ENCODE data around the gene MYL7. TPM values are rescaled to one million over a fixed set of nuclear protein-coding genes. Genes with fewer than 3 reads are reported as not detected.

The MYL7 gene
- total RNA-seq (2012; rRNA removed): not detected in 2 replicates

- no peaks in the 10 kb centered on the region for H3K36me3 ChIP-seq (ENCODE audit: insufficient read depth, low read length)
- peaks cover 19% of the 10 kb centered on the region for H3K27me3 ChIP-seq (ENCODE audit: control insufficient read depth, insufficient read depth, low read length)
- no peaks in the 10 kb centered on the region for H3K9me3 ChIP-seq (replicated peaks; ENCODE audit: low read length)
- H3K4me3 ChIP-seq (ENCODE audit: low read length): no peak within 1 kb of the TSS
- no peak within 1 kb of the TSS for H3K9ac ChIP-seq (ENCODE audit: low read depth, low read length)
- H3K4me1 ChIP-seq (ENCODE audit: control insufficient read depth, insufficient read depth, low read length): peaks cover 6% of the 10 kb centered on the region
- no peak within 1 kb of the TSS for H3K4me2 ChIP-seq (ENCODE audit: low read length)
Observed at GRCh38 chr7:44141221-44141850, at the start of gene MYL7. MYL7 (minus strand) TSS chr7:44141332; CDS start chr7:44141305, 27 bp downstream.

GRCh38 chr7:44189993-44190872 is 49.1 kb upstream of the MYL7 start:
- Histone ChIP-seq H3K4me3 (ENCODE audit: low read length) (no peak overlapping the region), H3K36me3 (ENCODE audit: insufficient read depth, low read length) (no peaks in the 10 kb centered on the region), H3K9ac (ENCODE audit: low read depth, low read length) (no peak overlapping the region), H3K9me3 (replicated peaks; ENCODE audit: low read length) (no peaks in the 10 kb centered on the region), H3K4me2 (ENCODE audit: low read length) (no peak overlapping the region), H3K27me3 (ENCODE audit: control insufficient read depth, insufficient read depth, low read length) (peaks cover 27% of the 10 kb centered on the region), H3K4me1 (ENCODE audit: control insufficient read depth, insufficient read depth, low read length) (peaks cover 3% of the 10 kb centered on the region)

GRCh38 chr7:44189286-44189992 is 48.3 kb upstream of the MYL7 start, which contains the start of gene GCK:
GCK (minus strand) TSS chr7:44189439; CDS start chr7:44188953, 486 bp downstream.
- Histone ChIP-seq H3K4me2 (ENCODE audit: low read length) (no peak within 1 kb of the TSS), H3K36me3 (ENCODE audit: insufficient read depth, low read length) (no peaks in the 10 kb centered on the region), H3K4me1 (ENCODE audit: control insufficient read depth, insufficient read depth, low read length) (peaks cover 11% of the 10 kb centered on the region), H3K4me3 (ENCODE audit: low read length) (no peak within 1 kb of the TSS), H3K9me3 (replicated peaks; ENCODE audit: low read length) (no peaks in the 10 kb centered on the region), H3K27me3 (ENCODE audit: control insufficient read depth, insufficient read depth, low read length) (peaks cover 27% of the 10 kb centered on the region), H3K9ac (ENCODE audit: low read depth, low read length) (no peak within 1 kb of the TSS)

- Histone ChIP-seq H3K4me1 (ENCODE audit: control insufficient read depth, insufficient read depth, low read length) (peaks cover 17% of the 10 kb centered on the region), H3K9ac (ENCODE audit: low read depth, low read length) (no peak overlapping the region), H3K36me3 (ENCODE audit: insufficient read depth, low read length) (no peaks in the 10 kb centered on the region), H3K4me2 (ENCODE audit: low read length) (no peak overlapping the region), H3K4me3 (ENCODE audit: low read length) (no peak overlapping the region), H3K27me3 (ENCODE audit: control insufficient read depth, insufficient read depth, low read length) (peaks cover 27% of the 10 kb centered on the region), H3K9me3 (replicated peaks; ENCODE audit: low read length) (no peaks in the 10 kb centered on the region)
Observed at GRCh38 chr7:44188480-44189225, 47.5 kb upstream of the MYL7 start.

- Histone ChIP-seq H3K36me3 (ENCODE audit: insufficient read depth, low read length) (no peaks in the 10 kb centered on the region), H3K4me2 (ENCODE audit: low read length) (no peak overlapping the region), H3K9me3 (replicated peaks; ENCODE audit: low read length) (peaks cover 7% of the 10 kb centered on the region), H3K9ac (ENCODE audit: low read depth, low read length) (no peak overlapping the region), H3K4me3 (ENCODE audit: low read length) (no peak overlapping the region), H3K4me1 (ENCODE audit: control insufficient read depth, insufficient read depth, low read length) (peaks cover 17% of the 10 kb centered on the region), H3K27me3 (ENCODE audit: control insufficient read depth, insufficient read depth, low read length) (peaks cover 33% of the 10 kb centered on the region)
Observed at GRCh38 chr7:44187636-44188416, 46.7 kb upstream of the MYL7 start.

GRCh38 chr7:44186736-44187135 is 45.6 kb upstream of the MYL7 start:
- no peak overlapping the region for H3K9ac ChIP-seq (ENCODE audit: low read depth, low read length)
- H3K4me3 ChIP-seq (ENCODE audit: low read length): no peak overlapping the region
- H3K27me3 ChIP-seq (ENCODE audit: control insufficient read depth, insufficient read depth, low read length): peaks cover 31% of the 10 kb centered on the region

GRCh38 chr7:44185729-44186128 is 44.6 kb upstream of the MYL7 start:
- Histone ChIP-seq H3K9ac (ENCODE audit: low read depth, low read length) (no peak overlapping the region), H3K4me3 (ENCODE audit: low read length) (no peak overlapping the region), H3K9me3 (replicated peaks; ENCODE audit: low read length) (peaks cover 13% of the 10 kb centered on the region), H3K27me3 (ENCODE audit: control insufficient read depth, insufficient read depth, low read length) (peaks cover 34% of the 10 kb centered on the region), H3K36me3 (ENCODE audit: insufficient read depth, low read length) (no peaks in the 10 kb centered on the region), H3K4me2 (ENCODE audit: low read length) (no peak overlapping the region), H3K4me1 (ENCODE audit: control insufficient read depth, insufficient read depth, low read length) (peaks cover 17% of the 10 kb centered on the region)

More at GRCh38 chr7:44186736-44187135, 45.6 kb upstream of the MYL7 start:
- H3K9me3 ChIP-seq (replicated peaks; ENCODE audit: low read length): peaks cover 13% of the 10 kb centered on the region
- H3K4me2 ChIP-seq (ENCODE audit: low read length): no peak overlapping the region
- no peaks in the 10 kb centered on the region for H3K36me3 ChIP-seq (ENCODE audit: insufficient read depth, low read length)
- peaks cover 17% of the 10 kb centered on the region for H3K4me1 ChIP-seq (ENCODE audit: control insufficient read depth, insufficient read depth, low read length)

- Histone ChIP-seq H3K9ac (ENCODE audit: low read depth, low read length) (no peak overlapping the region), H3K27me3 (ENCODE audit: control insufficient read depth, insufficient read depth, low read length) (peaks cover 29% of the 10 kb centered on the region), H3K4me2 (ENCODE audit: low read length) (peak overlapping the region; percentile 60), H3K4me3 (ENCODE audit: low read length) (no peak overlapping the region), H3K9me3 (replicated peaks; ENCODE audit: low read length) (peaks cover 13% of the 10 kb centered on the region), H3K36me3 (ENCODE audit: insufficient read depth, low read length) (no peaks in the 10 kb centered on the region), H3K4me1 (ENCODE audit: control insufficient read depth, insufficient read depth, low read length) (peaks cover 17% of the 10 kb centered on the region)
Observed at GRCh38 chr7:44184873-44185446, 43.8 kb upstream of the MYL7 start.

GRCh38 chr7:44184206-44184872 is 43.2 kb upstream of the MYL7 start:
- H3K36me3 ChIP-seq (ENCODE audit: insufficient read depth, low read length): no peaks in the 10 kb centered on the region
- H3K4me1 ChIP-seq (ENCODE audit: control insufficient read depth, insufficient read depth, low read length): peaks cover 17% of the 10 kb centered on the region
- H3K9me3 ChIP-seq (replicated peaks; ENCODE audit: low read length): peaks cover 13% of the 10 kb centered on the region
- no peak overlapping the region for H3K4me3 ChIP-seq (ENCODE audit: low read length)
- peaks cover 31% of the 10 kb centered on the region for H3K27me3 ChIP-seq (ENCODE audit: control insufficient read depth, insufficient read depth, low read length)
- H3K9ac ChIP-seq (ENCODE audit: low read depth, low read length): no peak overlapping the region
- H3K4me2 ChIP-seq (ENCODE audit: low read length): peak overlapping the region; percentile 60

- H3K36me3 ChIP-seq (ENCODE audit: insufficient read depth, low read length): no peaks in the 10 kb centered on the region
- H3K9ac ChIP-seq (ENCODE audit: low read depth, low read length): no peak overlapping the region
- peaks cover 13% of the 10 kb centered on the region for H3K9me3 ChIP-seq (replicated peaks; ENCODE audit: low read length)
- H3K27me3 ChIP-seq (ENCODE audit: control insufficient read depth, insufficient read depth, low read length): peaks cover 30% of the 10 kb centered on the region
- peaks cover 17% of the 10 kb centered on the region for H3K4me1 ChIP-seq (ENCODE audit: control insufficient read depth, insufficient read depth, low read length)
- no peak overlapping the region for H3K4me2 ChIP-seq (ENCODE audit: low read length)
- no peak overlapping the region for H3K4me3 ChIP-seq (ENCODE audit: low read length)
Observed at GRCh38 chr7:44183386-44183785, 42.3 kb upstream of the MYL7 start.
